Measurements from ENCODE around the gene DGKG.

DGKG gene

DNA sequence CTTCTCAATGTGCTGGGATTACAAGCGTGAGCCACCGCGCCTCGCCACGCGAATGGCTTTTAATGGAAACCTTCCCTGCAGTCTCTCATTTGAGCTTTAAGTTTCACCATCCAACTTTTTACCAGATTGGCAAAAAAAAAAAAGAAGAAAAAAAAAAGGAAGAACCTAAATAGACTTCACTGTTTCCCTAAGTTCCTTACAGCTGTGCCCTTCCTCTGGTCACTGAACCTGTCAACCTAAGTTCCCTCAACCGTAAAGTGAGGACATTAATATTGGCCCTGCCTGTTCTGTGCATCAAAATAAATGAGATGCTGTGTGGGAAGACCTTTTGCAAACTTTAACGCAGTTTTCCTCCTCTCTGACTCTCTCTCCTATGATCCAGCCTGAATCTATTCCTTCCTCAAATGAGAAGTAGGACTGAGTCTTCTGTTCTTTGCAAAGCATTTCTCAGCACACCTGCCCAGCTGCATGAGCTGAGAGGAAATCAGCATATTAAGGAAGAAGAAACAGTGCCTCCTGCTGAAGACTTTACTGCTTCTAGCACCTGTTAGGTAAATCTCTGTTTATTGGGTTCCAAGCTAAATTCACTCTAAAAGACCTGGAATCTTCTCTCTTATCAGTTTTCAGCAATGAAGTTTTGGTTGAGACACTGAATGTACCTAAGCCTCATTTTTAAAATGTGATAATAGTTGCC, 153.6 kb downstream of the DGKG start:
- in situ Hi-C loops (cut with MboI; ENCODE audit: low sequenced_read_pairs, unreplicated experiment), result no loop called here
- TF ChIP-seq, protein P1, sequence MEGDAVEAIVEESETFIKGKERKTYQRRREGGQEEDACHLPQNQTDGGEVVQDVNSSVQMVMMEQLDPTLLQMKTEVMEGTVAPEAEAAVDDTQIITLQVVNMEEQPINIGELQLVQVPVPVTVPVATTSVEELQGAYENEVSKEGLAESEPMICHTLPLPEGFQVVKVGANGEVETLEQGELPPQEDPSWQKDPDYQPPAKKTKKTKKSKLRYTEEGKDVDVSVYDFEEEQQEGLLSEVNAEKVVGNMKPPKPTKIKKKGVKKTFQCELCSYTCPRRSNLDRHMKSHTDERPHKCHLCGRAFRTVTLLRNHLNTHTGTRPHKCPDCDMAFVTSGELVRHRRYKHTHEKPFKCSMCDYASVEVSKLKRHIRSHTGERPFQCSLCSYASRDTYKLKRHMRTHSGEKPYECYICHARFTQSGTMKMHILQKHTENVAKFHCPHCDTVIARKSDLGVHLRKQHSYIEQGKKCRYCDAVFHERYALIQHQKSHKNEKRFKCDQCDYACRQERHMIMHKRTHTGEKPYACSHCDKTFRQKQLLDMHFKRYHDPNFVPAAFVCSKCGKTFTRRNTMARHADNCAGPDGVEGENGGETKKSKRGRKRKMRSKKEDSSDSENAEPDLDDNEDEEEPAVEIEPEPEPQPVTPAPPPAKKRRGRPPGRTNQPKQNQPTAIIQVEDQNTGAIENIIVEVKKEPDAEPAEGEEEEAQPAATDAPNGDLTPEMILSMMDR (IDR thresholded peaks at IDR 0.05; ENCODE audit: borderline replicate concordance, control extremely low read depth, extremely low read depth, insufficient read depth, missing control alignments), result no peak
- no peak for DNase-seq (ENCODE audit: low spot score)

DNA sequence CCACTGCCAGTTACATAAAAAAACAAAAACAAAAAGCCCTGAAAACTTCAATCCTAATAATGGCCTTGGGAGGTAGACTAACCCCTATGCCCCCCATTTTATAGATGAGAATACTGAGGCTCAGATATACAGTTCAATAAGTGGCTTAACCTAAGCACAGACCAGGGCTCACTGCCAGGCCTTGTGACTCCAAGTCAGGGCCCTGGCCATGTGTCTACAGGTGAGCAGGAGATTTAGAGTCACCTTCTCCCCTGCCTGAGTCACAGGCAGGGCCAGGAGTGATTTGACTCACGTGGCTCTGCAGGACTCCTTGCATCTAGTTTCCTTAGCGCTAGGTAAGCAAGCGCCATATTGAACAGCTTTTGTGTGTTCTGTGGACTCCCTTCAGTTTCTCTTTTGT, 154.5 kb downstream of the DGKG start:
- no peak for DNase-seq (ENCODE audit: low spot score)
- TF ChIP-seq, protein P1 (IDR thresholded peaks at IDR 0.05; ENCODE audit: borderline replicate concordance, control extremely low read depth, extremely low read depth, insufficient read depth, missing control alignments), result no peak
- in situ Hi-C loops (cut with MboI; ENCODE audit: low sequenced_read_pairs, unreplicated experiment), result no loop called here

DNA sequence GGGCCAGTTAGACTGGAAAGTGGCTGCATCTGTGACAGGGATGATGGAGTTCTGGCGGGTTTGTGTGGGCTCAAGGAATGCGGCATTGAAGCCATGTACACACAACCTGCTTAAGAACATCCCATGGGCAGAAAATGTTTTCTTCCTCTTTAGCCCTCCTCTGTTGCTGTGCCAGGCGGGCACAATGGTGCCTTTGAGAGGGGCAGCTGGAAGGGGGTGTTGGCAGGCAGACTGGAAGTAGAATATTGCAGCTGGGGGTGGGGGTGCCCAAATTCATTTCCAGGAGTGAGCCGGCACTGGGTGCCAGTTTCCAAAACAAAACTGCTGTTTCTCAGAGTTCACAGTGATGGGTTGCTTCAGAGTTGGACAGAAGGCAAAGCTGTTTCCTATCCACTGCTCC, 161.3 kb downstream of the DGKG start:
- in situ Hi-C loops (cut with MboI; ENCODE audit: low sequenced_read_pairs, unreplicated experiment), result no loop called here
- DNase-seq (ENCODE audit: low spot score), result no peak
- TF ChIP-seq, protein P1 (IDR thresholded peaks at IDR 0.05; ENCODE audit: borderline replicate concordance, control extremely low read depth, extremely low read depth, insufficient read depth, missing control alignments), result no peak

DNA sequence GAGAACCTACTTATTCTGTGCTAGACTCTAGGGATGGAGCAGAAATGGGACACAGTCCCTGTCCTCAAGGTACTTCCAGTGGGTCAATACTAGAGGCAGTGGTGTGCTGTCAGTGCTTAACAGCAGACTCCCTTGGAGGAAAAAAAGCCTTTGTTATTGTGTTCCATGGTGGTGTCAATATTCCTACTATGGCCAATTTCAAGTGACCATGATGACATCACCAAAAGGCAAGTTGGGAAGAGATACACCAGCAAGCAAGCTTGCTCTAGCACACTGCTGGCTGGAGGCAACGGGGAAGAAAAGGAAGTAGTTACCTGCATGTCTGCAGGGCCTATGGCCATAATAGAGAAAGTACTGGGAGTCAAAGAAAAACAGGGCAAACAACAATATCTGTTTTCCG, 163.6 kb downstream of the DGKG start:
- TF ChIP-seq, protein P1 (IDR thresholded peaks at IDR 0.05; ENCODE audit: borderline replicate concordance, control extremely low read depth, extremely low read depth, insufficient read depth, missing control alignments), result no peak
- in situ Hi-C loops (cut with MboI; ENCODE audit: low sequenced_read_pairs, unreplicated experiment), result no loop called here
- DNase-seq (ENCODE audit: low spot score), result no peak

DNA sequence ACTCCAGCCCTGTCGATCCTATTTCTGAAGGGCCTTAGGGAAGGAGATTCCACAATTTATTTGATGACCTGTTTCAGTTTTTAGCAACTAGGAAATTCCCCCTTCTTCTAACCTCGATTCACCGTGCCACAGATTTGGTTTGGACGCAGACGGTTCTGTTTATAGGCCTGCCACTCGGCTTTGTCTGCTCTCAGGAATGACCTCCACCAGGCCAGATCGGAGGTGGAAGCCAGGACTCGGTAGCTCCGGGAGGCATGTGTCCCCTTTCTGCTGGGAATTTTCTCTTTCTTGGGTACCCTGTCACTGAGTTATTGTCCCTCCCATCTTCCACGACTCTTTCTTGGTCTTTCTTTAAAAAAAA, 167.6 kb downstream of the DGKG start:
- TF ChIP-seq, protein P1 (IDR thresholded peaks at IDR 0.05; ENCODE audit: borderline replicate concordance, control extremely low read depth, extremely low read depth, insufficient read depth, missing control alignments), result no peak
- no peak for DNase-seq (ENCODE audit: low spot score)
- in situ Hi-C loops (cut with MboI; ENCODE audit: low sequenced_read_pairs, unreplicated experiment), result no loop called here

DNA sequence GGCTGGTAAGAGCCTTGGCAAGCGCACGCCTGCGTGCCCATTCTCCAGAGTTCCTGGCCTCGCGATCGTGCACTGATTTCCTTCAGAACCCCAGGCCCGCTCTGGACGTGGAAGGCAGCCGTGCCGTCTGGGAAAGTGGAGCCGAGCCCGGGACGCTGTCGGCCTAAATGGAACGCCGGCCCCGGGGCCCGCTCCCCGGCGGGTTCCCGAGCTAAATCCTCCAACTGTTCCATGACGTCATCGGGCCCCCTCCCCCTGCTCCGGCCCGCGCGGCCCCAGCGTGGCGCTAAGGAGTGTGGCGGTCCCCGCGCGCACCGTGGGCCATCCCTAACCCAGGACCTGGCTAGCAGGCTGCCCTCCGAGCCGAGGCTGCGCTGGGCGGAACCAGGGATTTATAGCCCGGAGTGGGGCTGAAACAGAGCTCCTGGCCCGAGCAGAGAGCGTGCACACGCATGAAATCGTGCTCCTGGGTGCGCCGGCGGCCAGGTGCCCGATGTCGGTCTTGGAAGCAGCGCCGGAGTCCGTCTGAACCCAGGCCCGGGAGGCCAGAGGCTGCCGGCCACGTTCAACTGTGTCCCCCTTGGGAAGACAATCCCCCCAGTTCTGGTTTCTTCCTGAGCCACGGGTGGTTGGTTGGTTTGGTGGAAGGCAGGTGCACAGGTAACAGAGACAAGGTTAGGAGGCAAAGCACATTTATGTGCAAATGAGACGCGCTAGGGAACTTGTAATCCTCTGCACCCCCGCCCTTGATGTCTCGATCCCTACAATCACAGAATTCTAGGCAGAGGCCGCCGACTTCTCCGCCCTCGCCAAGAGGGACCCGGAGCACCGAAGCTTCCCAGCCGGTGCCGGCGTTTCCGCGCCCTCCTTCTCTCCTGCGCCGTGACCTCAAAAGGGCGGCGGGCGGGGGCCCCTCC, 168.2 kb downstream of the DGKG start:
- in situ Hi-C loops (cut with MboI; ENCODE audit: low sequenced_read_pairs, unreplicated experiment), result no loop called here

More for the DNA sequence above, 168.2 kb downstream of the DGKG start:
- TF ChIP-seq, protein P1 (IDR thresholded peaks at IDR 0.05; ENCODE audit: borderline replicate concordance, control extremely low read depth, extremely low read depth, insufficient read depth, missing control alignments), result no peak
- DNase-seq (ENCODE audit: low spot score), result peak; percentile 48

All from GM13976 (cell line).